GM10248 (cell line): Measurements from ENCODE around the gene GGCT.

Experiments used
- CTCF ChIA-PET: fragments of 300-600 bp; sonication (Branson Sonifier 250); formaldehyde crosslinking; extraction: SDS; loops from one replicate; lab custom pipeline; 2021; ENCODE audit warnings: antibody characterized with exemption; lab: Yijun Ruan, JAX
- POLR2A ChIA-PET: fragments of 350-650 bp; sonication (Branson Sonifier 250); formaldehyde crosslinking; extraction: SDS; loops from one replicate; lab custom pipeline; 2020; ENCODE audit warnings: antibody characterized with exemption; lab: Yijun Ruan, JAX
- DNase-seq: peaks from one replicate; pipeline ENCODE4 v3.0.0; 2012; ENCODE audit errors: extremely low spot score
- TF ChIP-seq, protein P1 (sequence below): IDR thresholded peaks from 2 replicates; pipeline ENCODE4 v1.5.1; 2012; ENCODE audit warnings: mild to moderate bottlenecking, low read depth; ENCODE audit errors: extremely low read depth, missing control alignments, control extremely low read depth

GGCT gene

DNA sequence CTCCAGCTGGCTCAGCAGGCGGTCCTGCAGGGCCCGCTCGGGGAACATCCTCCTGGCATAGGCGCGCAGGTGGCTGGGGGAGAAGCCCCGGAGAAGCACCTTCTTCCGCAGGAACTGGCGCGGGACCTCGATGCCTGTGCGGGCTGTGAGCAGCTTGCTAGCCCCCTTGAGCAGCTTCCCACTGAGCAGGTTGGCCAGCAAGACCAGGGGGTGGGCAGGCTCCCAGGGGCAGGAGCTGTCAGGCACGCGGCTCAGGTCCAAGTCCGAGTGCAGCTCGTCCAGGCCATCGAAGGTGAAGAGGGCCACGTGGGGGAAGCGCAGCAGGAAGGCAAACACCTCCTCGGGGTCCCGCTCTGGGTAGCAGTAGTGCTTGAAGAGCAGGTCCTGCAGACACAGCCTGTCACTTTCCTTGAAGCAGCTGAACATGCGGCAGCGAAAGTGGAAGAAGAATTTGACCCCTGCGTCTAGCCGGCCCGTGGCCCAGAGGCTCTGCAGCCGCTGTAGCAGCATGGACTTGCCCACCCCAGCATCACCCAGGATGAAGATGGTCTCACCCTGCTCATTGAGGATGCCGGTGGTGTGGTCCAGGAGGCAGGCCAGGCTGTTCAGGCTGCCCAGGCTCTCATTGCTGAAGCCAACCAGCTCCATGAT, 52.2 kb downstream of the GGCT start:
- CTCF ChIA-PET: interaction anchor here (1.0 to 1.6 kb wide), 2 partner anchors 12 to 111 kb away, joined by 3 to 4 read pairs; no protein-coding TSS in a partner anchor
- DNase-seq: no peak
- POLR2A ChIA-PET: no interaction called here

DNA sequence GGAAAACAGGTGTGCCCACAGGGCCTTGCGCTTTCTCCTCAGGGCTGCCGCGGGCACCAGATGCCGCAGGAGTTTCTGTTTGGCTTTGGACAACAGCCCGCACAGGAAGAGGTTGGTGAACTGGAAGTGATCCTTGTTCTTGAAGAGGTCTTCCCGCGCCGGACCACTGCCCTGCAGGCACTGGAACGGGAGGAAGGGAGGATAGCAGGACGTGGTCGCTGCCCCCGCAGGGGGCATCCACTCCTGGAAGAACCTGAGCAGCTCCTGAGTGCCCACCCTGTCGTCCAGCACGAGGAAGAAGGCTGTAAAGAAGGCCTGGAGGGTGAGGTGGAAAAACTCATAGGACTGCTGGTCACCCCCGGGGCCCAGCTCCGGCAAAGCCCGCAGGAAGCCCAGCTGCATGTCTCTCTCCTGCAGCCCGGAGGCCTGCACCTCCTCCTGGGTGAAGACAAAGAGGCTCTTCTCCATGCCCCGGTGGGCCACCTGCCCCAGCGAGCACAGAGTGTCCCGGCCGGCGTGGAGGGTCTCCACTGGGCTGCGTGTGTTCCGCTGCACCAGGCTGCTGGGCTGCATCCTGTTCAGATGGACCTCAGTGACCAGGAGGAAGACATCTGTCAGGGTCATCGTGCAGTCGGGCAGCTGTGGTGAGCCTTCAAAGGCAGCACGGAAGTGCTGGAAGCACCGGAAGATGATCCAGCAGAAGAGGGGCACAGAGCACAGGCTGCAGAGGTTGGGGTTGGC, 52.9 kb downstream of the GGCT start:
- ChIA-PET POLR2A (no interaction called here), CTCF (no interaction called here)
- TF ChIP-seq, protein P1, sequence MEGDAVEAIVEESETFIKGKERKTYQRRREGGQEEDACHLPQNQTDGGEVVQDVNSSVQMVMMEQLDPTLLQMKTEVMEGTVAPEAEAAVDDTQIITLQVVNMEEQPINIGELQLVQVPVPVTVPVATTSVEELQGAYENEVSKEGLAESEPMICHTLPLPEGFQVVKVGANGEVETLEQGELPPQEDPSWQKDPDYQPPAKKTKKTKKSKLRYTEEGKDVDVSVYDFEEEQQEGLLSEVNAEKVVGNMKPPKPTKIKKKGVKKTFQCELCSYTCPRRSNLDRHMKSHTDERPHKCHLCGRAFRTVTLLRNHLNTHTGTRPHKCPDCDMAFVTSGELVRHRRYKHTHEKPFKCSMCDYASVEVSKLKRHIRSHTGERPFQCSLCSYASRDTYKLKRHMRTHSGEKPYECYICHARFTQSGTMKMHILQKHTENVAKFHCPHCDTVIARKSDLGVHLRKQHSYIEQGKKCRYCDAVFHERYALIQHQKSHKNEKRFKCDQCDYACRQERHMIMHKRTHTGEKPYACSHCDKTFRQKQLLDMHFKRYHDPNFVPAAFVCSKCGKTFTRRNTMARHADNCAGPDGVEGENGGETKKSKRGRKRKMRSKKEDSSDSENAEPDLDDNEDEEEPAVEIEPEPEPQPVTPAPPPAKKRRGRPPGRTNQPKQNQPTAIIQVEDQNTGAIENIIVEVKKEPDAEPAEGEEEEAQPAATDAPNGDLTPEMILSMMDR: no peak
- no peak for DNase-seq

More for the DNA sequence above, 52.2 kb downstream of the GGCT start:
- TF ChIP-seq, protein P1: no peak

DNA sequence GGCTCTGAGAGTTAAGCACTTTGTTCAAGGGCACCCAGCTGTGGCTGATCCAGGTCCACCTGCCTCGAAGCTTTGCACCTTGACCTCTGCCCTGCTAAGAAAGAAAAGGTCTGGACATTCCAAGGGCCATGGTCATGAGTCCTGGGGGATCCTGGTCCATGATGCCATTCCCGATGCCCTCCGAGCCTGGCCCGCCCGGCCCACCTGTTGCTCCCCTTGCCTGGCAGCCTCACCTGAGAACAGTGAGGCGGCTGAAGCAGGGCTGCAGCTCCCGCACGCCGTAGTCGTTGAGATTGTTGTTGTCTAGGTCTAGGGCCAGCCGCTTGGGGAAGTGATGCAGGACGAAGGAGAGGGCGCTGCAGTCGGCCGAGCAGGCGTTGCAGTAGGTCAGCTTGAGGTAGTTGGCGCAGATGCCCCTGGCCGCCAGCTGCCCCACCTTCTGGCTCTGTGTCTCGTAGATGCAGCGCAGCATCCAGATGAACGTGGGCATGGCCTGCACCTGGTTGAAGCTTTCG, 53.6 kb downstream of the GGCT start:
- ChIA-PET CTCF (interaction anchor here (1.2 kb wide), 1 partner anchor 9 kb away, joined by 3 read pairs; no protein-coding TSS in a partner anchor), POLR2A (no interaction called here)
- DNase-seq: no peak
- TF ChIP-seq, protein P1: no peak

DNA sequence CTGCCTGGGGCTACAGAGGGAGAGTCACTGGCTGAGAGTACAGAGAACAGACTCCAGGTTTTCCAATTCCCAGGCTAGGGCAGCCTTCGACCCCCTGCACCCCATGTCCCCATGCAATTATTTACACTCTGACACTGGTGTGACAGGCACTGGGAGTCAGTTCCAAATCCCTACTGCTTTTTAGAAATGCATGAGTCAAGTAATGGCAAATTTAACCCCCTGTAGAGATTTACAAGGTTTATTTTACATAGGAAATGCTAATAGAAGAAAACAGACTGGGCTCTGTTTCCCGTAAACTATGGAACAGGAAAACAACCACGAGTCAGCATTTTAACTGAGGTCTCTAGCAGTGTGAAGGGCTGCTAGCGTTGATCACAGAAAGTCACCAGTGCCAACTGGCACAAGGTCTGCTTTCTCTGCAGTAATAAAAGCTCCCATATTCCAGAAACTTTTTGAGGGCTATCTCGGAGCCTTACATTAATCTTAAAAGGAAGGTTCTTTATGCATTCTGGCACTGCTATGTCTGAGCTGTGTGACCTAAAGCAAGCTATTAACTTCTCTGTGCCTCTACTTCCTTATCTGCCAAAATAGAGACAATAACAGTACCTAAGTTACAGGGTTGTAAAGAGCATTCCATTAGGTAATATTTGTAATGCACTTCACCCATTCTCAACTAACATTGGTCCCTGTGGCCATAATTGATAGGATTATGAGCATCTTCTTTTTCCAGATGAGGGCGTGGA, 54.2 kb downstream of the GGCT start:
- CTCF ChIA-PET: interaction anchor here (1.2 kb wide), 1 partner anchor 10 kb away, joined by 3 read pairs; no protein-coding TSS in a partner anchor
- POLR2A ChIA-PET: no interaction called here
- no peak for DNase-seq
- TF ChIP-seq, protein P1: no peak

DNA sequence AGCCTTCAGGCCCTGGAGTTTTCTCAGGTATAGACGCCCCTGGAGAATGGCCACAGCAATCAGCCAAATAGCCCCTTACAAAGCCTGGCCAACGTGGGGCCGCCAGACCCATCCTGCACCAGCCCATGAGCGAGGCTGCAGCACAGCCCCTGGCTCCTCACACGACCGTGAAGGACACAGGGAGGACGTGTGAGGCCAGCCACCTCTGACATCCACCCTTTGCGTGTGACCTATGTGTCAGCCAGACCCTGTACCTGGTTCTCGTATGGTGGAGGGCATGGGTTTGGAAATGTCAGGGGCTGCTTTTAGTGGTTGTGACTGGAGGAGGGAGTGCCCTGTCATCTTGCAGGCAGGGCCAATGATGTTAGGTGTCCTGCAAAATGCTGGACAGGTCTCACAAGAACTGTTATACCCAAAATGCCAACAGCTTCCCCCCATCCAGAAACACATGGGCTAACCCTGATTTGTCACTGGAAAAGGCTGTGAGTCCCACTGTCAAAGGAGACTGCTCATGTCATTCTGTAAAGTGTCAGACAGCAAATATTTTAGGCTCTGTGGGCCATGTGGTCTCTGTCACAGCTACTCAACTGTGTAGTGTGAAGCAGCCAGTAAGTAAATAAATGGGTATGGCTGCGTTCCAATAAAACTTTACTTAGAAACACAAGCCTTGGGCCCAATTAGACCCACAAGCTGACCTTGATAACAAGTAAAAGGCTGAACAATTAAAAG, 56.0 kb downstream of the GGCT start:
- ChIA-PET CTCF (interaction anchor here (1.2 to 1.9 kb wide), 2 partner anchors 12 kb away, joined by 4 to 5 read pairs; no protein-coding TSS in a partner anchor), POLR2A (no interaction called here)
- TF ChIP-seq, protein P1: no peak
- DNase-seq: no peak

DNA sequence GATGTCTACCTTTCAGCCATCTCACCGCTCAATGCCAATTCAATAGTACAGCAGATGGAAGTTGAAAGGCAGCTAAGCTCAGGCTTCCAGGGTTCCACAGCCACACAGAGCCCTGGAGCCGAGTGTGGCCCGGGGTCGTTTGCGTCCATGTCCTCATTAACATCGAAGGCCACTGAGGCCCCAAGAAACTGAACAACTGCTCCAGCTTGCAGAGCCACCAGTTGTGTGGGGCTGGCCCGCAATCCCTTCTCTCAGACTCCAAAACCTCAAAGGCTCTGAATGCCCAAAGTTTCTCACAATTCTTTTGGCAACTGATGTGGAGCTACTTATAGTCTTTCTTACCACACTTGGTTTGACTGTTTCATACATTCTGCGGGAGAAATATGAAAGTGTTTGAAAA, 57.2 kb downstream of the GGCT start:
- ChIA-PET POLR2A (no interaction called here), CTCF (interaction anchor here (1.4 to 1.7 kb wide), 2 partner anchors 14 to 21 kb away, joined by 3 read pairs; no protein-coding TSS in a partner anchor)
- TF ChIP-seq, protein P1: no peak
- DNase-seq: no peak
